ENCODE results near the gene ADGRD2.

The ADGRD2 gene

GRCh38 chr9:124500028-124500795 lies 50.0 kb downstream of the ADGRD2 start:
- DNase-seq: no peak

GRCh38 chr9:124500796-124501611 lies 50.8 kb downstream of the ADGRD2 start:
- no peak for DNase-seq

GRCh38 chr9:124501771-124502320 lies 51.6 kb downstream of the ADGRD2 start:
- no peak for DNase-seq

GRCh38 chr9:124502711-124503702 lies 52.8 kb downstream of the ADGRD2 start:
- no peak for DNase-seq

- no peak for DNase-seq
These were observed 53.7 kb downstream of the ADGRD2 start for GRCh38 chr9:124503713-124504529.

- DNase-seq: no peak
These were observed 54.3 kb downstream of the ADGRD2 start for GRCh38 chr9:124504530-124505005.

GRCh38 chr9:124505006-124505900 lies 55.0 kb downstream of the ADGRD2 start:
- no peak for DNase-seq

- no peak for DNase-seq
These were observed 55.7 kb downstream of the ADGRD2 start for GRCh38 chr9:124505901-124506346.

GRCh38 chr9:124506433-124506832 lies 56.2 kb downstream of the ADGRD2 start:
- DNase-seq: no peak

- DNase-seq: no peak
These were observed 57.0 kb downstream of the ADGRD2 start, which contains the start of gene NR5A1 for GRCh38 chr9:124506931-124507879. TSS of gene NR5A1 (minus strand) at chr9:124507399. CDS start at chr9:124503395, 4,004 bp downstream.

- no peak for DNase-seq
These were observed 57.7 kb downstream of the ADGRD2 start for GRCh38 chr9:124507880-124508423.

- no peak for DNase-seq
These were observed 60.6 kb downstream of the ADGRD2 start for GRCh38 chr9:124510650-124511425.

- no peak for DNase-seq
These were observed 61.2 kb downstream of the ADGRD2 start for GRCh38 chr9:124511426-124511840.

- DNase-seq: no peak
These were observed 61.9 kb downstream of the ADGRD2 start for GRCh38 chr9:124511891-124512805.

GRCh38 chr9:124512806-124513204 lies 62.6 kb downstream of the ADGRD2 start:
- DNase-seq: no peak

GRCh38 chr9:124513376-124513994 lies 63.2 kb downstream of the ADGRD2 start:
- DNase-seq: no peak

All from SHP77 treated with DMSO at 0.1 percent for 48 hours (cell line).